Large intestine (tissue), 3 donors: ENCODE data around the gene RPS15A. TPM values are rescaled to one million over a fixed set of nuclear protein-coding genes. Genes with fewer than 3 reads are reported as not detected.

ENCODE experiments used
- DNase-seq, 2 donors: peaks; one replicate each; pipeline versions ENCODE4 v3.0.0 to v3.0.0-alpha.2; 2013
- H3K27ac ChIP-seq: one replicate; pipeline ENCODE4 v1.5.1; 2013; ENCODE audit warnings: low read length
- H3K27me3 ChIP-seq: 2 replicates; pipeline ENCODE4 v1.6.1; 2013; ENCODE audit warnings: low read length; ENCODE audit not compliant: control insufficient read depth, insufficient read depth
- H3K36me3 ChIP-seq: 2 replicates; pipeline ENCODE4 v1.6.1; 2013; ENCODE audit warnings: low read length; ENCODE audit not compliant: control insufficient read depth, insufficient read depth
- H3K4me1 ChIP-seq: one replicate; pipeline ENCODE4 v1.6.1; 2013; ENCODE audit warnings: low read length; ENCODE audit not compliant: control insufficient read depth, insufficient read depth
- H3K4me3 ChIP-seq: one replicate; pipeline ENCODE4 v1.5.1; 2013; ENCODE audit warnings: low read length
- H3K9me3 ChIP-seq: one replicate; pipeline ENCODE4 v1.6.1; 2013; ENCODE audit warnings: mild to moderate bottlenecking, low read depth, low read length, moderate library complexity; ENCODE audit not compliant: control insufficient read depth
- WGBS: methylation state at CpG from one replicate; pipeline ENCODE4 v1.1.5; 2013; ENCODE audit warnings: low lambda C conversion rate; ENCODE audit not compliant: insufficient coverage; 5-methylcytosine and 5-hydroxymethylcytosine counted together
- polyA plus RNA-seq: library from polyadenylated mRNA; unstranded; fragments of 120-200 nt; gene quantifications from one replicate; pipeline ENCODE4 v1.2.1, GENCODE V29; 2013

The RPS15A gene
- polyA plus RNA-seq, 1 donor = 2,824 TPM

DNA sequence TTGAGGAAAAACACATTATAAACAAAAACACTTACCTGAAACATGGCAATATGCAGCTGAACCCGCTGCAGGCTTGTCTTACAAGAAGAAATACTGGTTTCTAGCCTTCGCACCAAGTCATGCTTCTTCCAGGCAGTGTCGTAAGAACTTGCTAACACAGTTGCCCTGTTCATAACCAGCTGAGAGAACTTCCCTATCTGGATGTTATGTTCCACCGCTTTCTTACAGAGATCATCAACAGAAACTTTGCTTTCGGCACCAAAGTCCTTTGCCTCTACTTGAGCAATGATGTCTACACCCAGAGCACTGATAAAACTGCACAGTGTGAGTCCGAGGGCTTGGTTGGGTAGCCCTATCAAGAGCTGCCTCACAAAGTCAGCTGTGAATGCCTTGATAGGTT is 39.1 kb upstream of the RPS15A start:
- no peaks in the 10 kb centered on the region for H3K4me1 ChIP-seq
- no peaks in the 10 kb centered on the region for H3K9me3 ChIP-seq
- WGBS = 86% methylated on average over 1 of the region's 6 CpGs
- peak overlapping the region; percentile 64 for H3K27ac ChIP-seq
- H3K4me3 ChIP-seq = no peak overlapping the region
- H3K36me3 ChIP-seq = peaks cover 32% of the 10 kb centered on the region
- DNase-seq = peak; percentile 68 to 83
- H3K27me3 ChIP-seq = no peaks in the 10 kb centered on the region

DNA sequence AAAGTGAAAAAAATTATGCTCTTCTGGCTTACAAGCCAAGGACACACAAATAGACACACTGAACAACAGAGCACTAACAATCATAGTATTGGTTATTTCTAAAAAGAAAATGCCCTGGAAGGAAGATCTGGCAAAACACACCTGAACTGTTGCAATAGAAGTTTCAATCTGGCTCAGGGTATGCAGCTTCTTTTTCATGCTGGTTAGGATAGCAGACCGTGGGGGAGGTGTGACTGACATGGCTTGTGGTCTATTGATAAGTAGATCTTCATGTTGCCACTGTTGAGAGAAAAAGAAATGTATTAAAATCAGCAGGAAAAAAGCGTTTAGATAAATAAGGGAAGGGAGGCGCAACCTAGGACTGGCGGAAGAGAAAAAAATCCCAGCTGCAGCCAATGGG is 37.8 kb upstream of the RPS15A start:
- Histone ChIP-seq H3K4me3 (no peak overlapping the region), H3K27ac (peak overlapping the region; percentile 3), H3K4me1 (no peaks in the 10 kb centered on the region), H3K36me3 (peaks cover 26% of the 10 kb centered on the region), H3K27me3 (no peaks in the 10 kb centered on the region), H3K9me3 (no peaks in the 10 kb centered on the region)
- DNase-seq = no peak
- WGBS = 96% methylated on average over 3 of the region's 4 CpGs

DNA sequence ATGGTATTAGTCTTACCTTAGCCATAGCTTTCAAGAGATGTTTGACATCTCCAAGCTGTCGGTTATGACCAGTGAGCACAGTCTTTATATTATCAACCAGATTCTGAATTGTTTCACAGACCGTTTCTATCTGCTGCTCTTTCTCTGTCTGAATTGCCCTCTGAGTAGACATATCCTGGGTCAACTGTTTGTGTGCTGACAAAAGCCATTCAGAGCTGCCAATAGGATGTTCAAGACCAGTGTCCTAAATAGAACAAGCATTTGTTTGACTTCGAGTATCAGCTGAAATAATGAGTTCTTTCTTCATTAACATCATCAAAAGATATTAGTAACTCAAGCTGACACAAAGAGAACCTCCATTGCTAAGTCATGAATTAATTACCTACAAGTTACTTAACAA is 26.2 kb upstream of the RPS15A start:
- Histone ChIP-seq H3K4me1 (no peaks in the 10 kb centered on the region), H3K27ac (no peak overlapping the region), H3K4me3 (no peak overlapping the region), H3K27me3 (no peaks in the 10 kb centered on the region), H3K36me3 (peaks cover 65% of the 10 kb centered on the region), H3K9me3 (no peaks in the 10 kb centered on the region)
- DNase-seq = no peak
- WGBS = 100% methylated on average over 1 of the region's 3 CpGs

DNA sequence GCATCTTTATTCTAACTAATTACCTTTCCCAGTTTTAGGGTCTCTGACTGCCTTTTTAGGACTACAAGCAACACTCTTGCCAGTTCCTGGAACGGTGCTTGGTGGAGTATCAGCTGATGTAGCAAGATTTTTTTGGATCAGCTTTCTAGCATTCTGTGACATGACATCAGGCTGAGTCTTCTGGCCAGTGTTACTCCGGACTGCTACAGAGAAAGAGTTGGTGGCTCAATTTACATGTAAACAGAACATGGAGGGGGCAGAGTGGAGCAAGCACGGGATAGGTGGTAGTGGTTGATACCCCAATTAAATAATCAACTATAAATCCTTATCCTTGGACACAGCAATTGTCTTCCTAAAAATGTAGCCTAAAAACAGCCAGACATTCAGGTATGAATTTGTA is 21.8 kb upstream of the RPS15A start:
- Histone ChIP-seq H3K27me3 (no peaks in the 10 kb centered on the region), H3K9me3 (no peaks in the 10 kb centered on the region), H3K36me3 (peaks cover 63% of the 10 kb centered on the region), H3K4me3 (no peak overlapping the region), H3K27ac (no peak overlapping the region), H3K4me1 (no peaks in the 10 kb centered on the region)
- no CpG with 5 or more reads among the region's 3 CpGs for whole genome bisulfite sequencing
- DNase-seq = no peak

DNA sequence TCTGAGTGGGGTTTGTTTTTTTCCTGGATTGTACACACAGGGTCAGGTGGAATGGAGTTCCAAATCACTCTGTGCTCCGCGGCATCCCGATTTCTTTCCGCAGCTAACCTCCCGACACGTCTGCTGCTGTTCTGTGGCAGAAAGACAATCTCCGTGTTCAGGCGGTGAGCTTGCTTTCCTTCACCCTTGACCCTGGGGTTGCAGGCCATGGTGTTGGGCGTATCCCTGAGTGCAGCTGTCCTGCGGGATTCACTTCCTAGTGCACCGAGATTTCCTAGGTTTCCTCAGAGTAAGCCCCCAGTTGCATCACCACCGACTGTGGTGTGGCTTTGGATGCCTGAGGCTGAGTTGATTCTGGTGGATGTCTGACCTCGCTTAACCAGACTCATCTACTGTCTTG is 19.0 kb upstream of the RPS15A start:
- Histone ChIP-seq H3K27ac (no peak overlapping the region), H3K27me3 (no peaks in the 10 kb centered on the region), H3K9me3 (no peaks in the 10 kb centered on the region), H3K4me3 (no peak overlapping the region), H3K4me1 (no peaks in the 10 kb centered on the region), H3K36me3 (peaks cover 47% of the 10 kb centered on the region)
- DNase-seq = no peak
- WGBS = 100% methylated on average over 1 of the region's 13 CpGs

DNA sequence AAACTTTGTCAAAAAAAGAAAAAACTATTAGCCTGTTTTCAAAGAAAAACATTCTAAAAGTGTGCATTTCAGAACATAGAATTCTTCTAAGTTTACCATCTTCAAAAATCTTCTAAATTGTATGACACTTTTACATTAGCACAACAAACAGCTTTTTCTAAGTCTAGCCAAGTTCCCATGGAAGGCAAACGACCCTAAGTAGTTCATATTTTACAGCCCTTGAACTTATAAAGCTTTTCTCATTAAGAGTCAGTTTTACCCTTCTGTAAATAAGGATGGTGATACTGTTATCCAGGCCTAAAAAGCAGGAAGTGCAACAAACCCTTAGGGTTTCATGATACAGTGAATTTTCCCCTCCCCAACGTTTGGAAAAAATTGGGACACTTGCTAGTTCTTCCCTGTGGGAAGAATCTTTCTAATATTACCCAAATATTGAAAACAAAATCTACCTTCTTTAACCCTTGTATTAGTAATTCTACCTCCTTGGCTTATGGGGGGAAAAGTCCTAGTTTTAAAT is 15.2 kb upstream of the RPS15A start:
- Histone ChIP-seq H3K27ac (no peak overlapping the region), H3K27me3 (no peaks in the 10 kb centered on the region), H3K9me3 (no peaks in the 10 kb centered on the region), H3K4me1 (no peaks in the 10 kb centered on the region), H3K4me3 (no peak overlapping the region), H3K36me3 (peaks cover 27% of the 10 kb centered on the region)
- DNase-seq = no peak
- 0% methylated on average over 1 of the region's 2 CpGs for WGBS

DNA sequence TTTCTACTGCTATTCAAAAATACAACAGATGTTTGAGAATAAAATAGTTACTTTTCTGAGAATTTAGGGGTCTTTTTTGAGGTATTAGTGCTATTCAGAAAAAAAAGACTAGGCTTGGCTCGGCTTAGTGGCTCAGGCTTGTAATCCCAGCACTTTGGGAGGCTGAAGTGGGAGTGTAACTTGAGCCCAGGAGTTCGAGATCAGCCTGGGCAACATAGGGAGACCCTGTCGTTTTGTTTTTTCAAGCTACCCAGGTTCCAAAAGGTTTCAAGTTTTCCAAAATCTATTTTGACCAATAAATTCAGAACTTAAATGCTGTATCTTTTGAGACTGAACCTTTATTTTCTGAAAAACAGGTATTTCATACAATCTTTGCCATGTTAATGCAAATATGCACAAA is 14.4 kb upstream of the RPS15A start:
- Histone ChIP-seq H3K27ac (no peak overlapping the region), H3K9me3 (no peaks in the 10 kb centered on the region), H3K4me3 (no peak overlapping the region), H3K27me3 (no peaks in the 10 kb centered on the region), H3K36me3 (peaks cover 22% of the 10 kb centered on the region), H3K4me1 (peaks cover 4% of the 10 kb centered on the region)
- 80% methylated on average over 1 of the region's 3 CpGs for WGBS
- DNase-seq = no peak

DNA sequence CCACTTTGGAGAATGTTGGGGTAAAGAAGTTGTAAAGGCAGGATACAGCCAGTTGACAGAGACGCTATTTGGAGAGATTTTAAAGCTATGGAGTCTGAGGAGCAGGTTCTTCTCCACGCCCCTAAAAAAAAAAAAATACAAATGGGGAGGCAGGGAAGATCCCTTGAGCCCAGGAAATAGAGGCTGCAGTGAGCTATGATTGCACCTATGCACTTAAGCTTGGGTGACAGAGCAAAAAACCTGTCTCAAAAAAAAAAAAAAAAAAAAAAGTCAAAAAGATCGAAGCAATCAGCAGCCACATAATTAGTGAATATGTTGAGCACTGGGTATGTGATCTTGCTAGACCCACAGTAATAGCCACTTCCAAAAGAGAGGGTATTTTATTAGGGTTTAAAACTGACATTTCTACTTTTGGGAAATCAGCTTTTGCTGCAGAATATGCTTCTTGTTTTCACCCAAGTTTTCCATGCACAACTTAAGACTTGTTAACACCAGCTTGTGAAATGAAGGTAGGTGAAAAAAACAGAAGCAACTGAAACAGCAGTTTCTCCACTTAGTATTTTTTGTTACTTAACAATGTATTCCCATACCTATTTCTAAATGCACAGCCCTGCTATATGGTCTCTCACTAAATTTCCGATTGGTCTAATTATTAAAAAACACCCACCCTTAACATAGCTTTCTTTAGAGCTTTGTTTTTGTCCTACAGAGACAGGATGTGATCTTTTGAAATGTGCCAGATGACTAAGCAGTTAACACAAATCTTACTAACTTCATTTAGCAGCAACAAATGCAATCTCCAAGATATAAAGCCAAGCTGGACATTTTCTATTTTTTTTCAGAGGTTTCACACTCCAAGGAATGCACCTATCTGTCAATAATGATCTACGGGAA is 13.7 kb upstream of the RPS15A start:
- 67% methylated on average over 1 of the region's 5 CpGs for WGBS
- Histone ChIP-seq H3K9me3 (no peaks in the 10 kb centered on the region), H3K4me1 (peaks cover 4% of the 10 kb centered on the region), H3K4me3 (no peak overlapping the region), H3K27ac (no peak overlapping the region), H3K27me3 (no peaks in the 10 kb centered on the region), H3K36me3 (peaks cover 15% of the 10 kb centered on the region)
- no peak for DNase-seq

DNA sequence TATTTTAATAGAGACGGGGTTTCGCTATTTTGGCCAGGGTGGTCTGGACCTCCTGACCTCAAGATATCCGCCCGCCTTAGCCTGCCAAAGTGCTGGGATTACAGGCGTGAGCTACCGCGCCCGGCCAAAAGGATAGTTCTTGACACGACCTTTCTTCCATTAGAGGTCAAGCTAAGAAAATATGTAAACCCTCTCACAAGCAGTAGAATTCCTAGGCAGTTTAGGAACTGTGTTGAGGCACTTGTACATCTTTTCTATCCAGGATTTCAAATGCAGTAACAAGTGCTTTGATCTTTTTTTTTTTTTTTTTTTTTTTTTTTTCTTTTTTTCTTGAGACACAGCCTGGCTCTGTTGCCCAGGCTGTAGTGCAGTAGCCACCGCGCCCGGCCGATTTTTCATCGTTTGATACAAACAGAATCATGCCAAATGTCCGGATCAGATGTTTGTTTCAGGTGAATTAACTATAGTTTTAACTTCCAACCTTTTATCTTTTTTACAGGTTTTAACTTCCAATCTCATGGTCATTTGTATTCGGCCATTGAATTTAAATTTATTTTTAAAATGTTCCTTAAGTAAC is 12.7 kb upstream of the RPS15A start:
- peaks cover 4% of the 10 kb centered on the region for H3K4me1 ChIP-seq
- no peak for DNase-seq
- H3K27me3 ChIP-seq = no peaks in the 10 kb centered on the region
- H3K27ac ChIP-seq = no peak overlapping the region
- peaks cover 11% of the 10 kb centered on the region for H3K36me3 ChIP-seq
- H3K9me3 ChIP-seq = no peaks in the 10 kb centered on the region
- no peak overlapping the region for H3K4me3 ChIP-seq
- 83% methylated on average over 1 of the region's 16 CpGs for WGBS

DNA sequence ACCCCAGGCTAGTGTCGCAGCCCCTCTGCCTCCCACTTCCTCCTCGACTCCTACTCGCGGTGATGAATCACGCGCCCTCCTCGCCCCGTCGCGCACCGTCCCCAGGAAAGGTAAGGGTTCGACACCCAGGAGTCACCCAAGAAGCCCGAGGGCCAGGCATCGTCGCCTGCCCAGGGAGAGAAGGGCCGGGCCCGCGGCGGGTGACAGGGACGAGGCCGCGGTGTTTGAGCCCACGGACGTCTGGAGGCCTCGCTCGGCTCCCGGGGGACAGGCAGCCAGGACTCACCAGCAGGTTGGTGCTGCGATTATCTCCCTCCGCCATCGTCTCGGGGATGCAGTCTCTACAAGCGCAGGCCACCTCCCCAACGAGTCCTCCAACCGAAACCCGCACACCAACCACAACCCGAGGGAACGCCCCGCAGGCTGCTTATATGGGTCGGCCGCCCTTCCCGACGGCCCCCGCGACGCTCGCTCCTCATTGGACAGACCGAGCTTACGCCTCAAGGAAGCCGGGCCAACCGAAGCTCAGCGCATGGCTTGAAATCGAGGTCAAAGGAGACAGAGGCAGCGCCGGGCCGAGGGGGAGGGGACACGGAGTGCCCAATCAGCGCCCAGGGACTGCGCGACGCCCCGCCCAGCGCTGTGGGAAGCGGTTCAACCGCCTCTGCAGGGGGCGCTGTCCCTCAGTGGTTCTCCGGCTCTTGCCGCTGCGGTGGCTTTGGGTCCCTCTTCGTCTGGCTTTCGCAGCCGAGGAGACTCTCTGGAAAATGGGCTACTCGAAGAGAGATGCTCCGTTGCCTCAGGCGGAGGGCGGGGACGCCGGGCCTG is 11.2 kb upstream of the RPS15A start, which contains the start of gene ARL6IP1:
Gene ARL6IP1, minus strand, starts transcription at position 405 of the 828 bp plus-strand sequence. Its CDS starts 83 bp downstream, at position 322.
- Histone ChIP-seq H3K36me3 (peaks cover 5% of the 10 kb centered on the region), H3K27me3 (no peaks in the 10 kb centered on the region), H3K4me3 (peak within 1 kb of the TSS; percentile 97), H3K9me3 (no peaks in the 10 kb centered on the region), H3K27ac (peak within 1 kb of the TSS; percentile 97), H3K4me1 (peaks cover 4% of the 10 kb centered on the region)
- peak; percentile 100 for DNase-seq
- no CpG with 5 or more reads among the region's 77 CpGs for WGBS
